ENCODE data around the gene TOP2A. TPM values are rescaled to one million over a fixed set of nuclear protein-coding genes. Genes with fewer than 3 reads are reported as not detected.

Gene TOP2A
- polyA plus RNA-seq, 1 of the 3 experiments (the other 2 are of a cell fraction): 20.6 TPM

DNA sequence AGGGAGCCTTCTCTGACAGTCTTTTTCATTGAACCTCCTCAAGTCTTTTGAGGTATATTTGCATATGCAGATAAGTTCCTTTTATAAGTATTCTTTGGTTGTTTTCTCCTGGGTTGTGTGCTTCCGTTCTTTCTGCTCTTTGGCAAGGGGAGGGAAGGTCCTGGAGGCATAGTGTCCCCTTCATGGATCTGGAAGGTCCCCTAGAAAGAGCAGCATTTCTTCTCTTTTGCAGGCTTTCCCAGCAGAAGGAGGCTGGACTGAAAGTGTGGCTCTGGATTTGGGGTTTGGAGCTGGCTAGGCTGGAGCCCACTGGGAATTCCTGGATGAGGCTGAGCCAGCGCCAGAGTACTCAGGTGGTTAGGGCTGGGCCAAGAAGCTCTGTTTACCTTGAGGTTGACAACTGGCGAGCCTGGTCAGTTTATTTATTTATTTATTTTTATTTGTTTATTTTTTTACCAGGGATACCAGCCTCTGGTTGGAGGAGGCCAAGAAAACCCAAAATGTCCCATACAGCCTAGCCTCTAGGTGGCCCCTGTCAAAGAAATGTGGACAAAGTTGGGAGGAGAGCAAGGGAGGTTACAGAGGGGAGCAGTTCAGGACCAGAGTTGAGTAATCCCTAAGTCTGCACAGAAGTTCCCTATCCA is 5.4 kb upstream of the TOP2A start:
- POLR2A ChIA-PET: interaction anchor here (1.6 kb wide), 1 partner anchor 10 kb away, joined by 3 read pairs; no protein-coding TSS in a partner anchor
- H3K4me2 ChIP-seq: no peak overlapping the region

More for the DNA sequence above, 5.4 kb upstream of the TOP2A start:
- peaks cover 3% of the 10 kb centered on the region for H3F3A ChIP-seq (replicated peaks; ENCODE audit: insufficient read depth)
- 76% methylated on average over 3 of the region's 3 CpGs for WGBS (ENCODE audit: low lambda C conversion rate)
- peaks cover 0 to 6% of the 10 kb centered on the region in 2 experiments; a peak in 1 of 4 replicates for H3K4me1 ChIP-seq (ENCODE audit: control insufficient read depth in 1 of 2, insufficient read depth in 2 of 2, low read depth in 1 of 2, low read length in 1 of 2)
- no peak overlapping the region for H3K4me3 ChIP-seq (ENCODE audit: low read depth in 2 of 2, low read length in 1 of 2)
- no peaks in the 10 kb centered on the region for H3K79me2 ChIP-seq (ENCODE audit: insufficient read depth)
- CTCF ChIA-PET: interaction anchor here (1.0 to 16.1 kb wide), 6 partner anchors 8 to 222 kb away, joined by 4 to 175 read pairs (median 6); no protein-coding TSS in a partner anchor
- H3K27ac ChIP-seq (ENCODE audit: low read depth in 2 of 2, low read length in 1 of 2): no peak overlapping the region
- H3K9me2 ChIP-seq: no peaks in the 10 kb centered on the region
- no peak overlapping the region for H3K9ac ChIP-seq
- H3K36me3 ChIP-seq (replicated peaks in 1 of 2; ENCODE audit: control insufficient read depth in 1 of 2, insufficient read depth in 2 of 2, low read length in 1 of 2): no peaks in the 10 kb centered on the region
- H3K9me3 ChIP-seq: no peaks in the 10 kb centered on the region
- no peaks in the 10 kb centered on the region for H4K20me1 ChIP-seq (ENCODE audit: insufficient read depth)
- H3K27me3 ChIP-seq (ENCODE audit: insufficient read depth): no peaks in the 10 kb centered on the region
- no peak for DNase-seq
- H2AFZ ChIP-seq (ENCODE audit: low read depth): 0 out of 2 replicates have a peak overlapping the region, but pooled peaks have one; percentile 19
- TF ChIP-seq TEAD4 (IDR thresholded peaks at IDR 0.05; ENCODE audit: borderline replicate concordance, insufficient read depth): no peak
- TF ChIP-seq POLR2AphosphoS5 (IDR thresholded peaks at IDR 0.05; ENCODE audit: low read depth, low read length): no peak
- TF ChIP-seq, protein P1, sequence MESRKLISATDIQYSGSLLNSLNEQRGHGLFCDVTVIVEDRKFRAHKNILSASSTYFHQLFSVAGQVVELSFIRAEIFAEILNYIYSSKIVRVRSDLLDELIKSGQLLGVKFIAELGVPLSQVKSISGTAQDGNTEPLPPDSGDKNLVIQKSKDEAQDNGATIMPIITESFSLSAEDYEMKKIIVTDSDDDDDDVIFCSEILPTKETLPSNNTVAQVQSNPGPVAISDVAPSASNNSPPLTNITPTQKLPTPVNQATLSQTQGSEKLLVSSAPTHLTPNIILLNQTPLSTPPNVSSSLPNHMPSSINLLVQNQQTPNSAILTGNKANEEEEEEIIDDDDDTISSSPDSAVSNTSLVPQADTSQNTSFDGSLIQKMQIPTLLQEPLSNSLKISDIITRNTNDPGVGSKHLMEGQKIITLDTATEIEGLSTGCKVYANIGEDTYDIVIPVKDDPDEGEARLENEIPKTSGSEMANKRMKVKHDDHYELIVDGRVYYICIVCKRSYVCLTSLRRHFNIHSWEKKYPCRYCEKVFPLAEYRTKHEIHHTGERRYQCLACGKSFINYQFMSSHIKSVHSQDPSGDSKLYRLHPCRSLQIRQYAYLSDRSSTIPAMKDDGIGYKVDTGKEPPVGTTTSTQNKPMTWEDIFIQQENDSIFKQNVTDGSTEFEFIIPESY (IDR thresholded peaks at IDR 0.05; ENCODE audit: borderline replicate concordance, low read depth): no peak
- TF ChIP-seq ELF1 (IDR thresholded peaks at IDR 0.05): no peak
- TF ChIP-seq, protein P2, sequence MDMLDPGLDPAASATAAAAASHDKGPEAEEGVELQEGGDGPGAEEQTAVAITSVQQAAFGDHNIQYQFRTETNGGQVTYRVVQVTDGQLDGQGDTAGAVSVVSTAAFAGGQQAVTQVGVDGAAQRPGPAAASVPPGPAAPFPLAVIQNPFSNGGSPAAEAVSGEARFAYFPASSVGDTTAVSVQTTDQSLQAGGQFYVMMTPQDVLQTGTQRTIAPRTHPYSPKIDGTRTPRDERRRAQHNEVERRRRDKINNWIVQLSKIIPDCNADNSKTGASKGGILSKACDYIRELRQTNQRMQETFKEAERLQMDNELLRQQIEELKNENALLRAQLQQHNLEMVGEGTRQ (IDR thresholded peaks at IDR 0.05; ENCODE audit: borderline replicate concordance, low read depth, low read length): no peak
- no peak for TF ChIP-seq RXRA (IDR thresholded peaks at IDR 0.05; ENCODE audit: borderline replicate concordance, low read depth)
- no peak for TF ChIP-seq GATA2 (CRISPR knock-in tag; IDR thresholded peaks at IDR 0.05)
- TF ChIP-seq EZH2phosphoT487 (IDR thresholded peaks at IDR 0.05; ENCODE audit: borderline replicate concordance, low read depth): no peak
- TF ChIP-seq, protein P3, sequence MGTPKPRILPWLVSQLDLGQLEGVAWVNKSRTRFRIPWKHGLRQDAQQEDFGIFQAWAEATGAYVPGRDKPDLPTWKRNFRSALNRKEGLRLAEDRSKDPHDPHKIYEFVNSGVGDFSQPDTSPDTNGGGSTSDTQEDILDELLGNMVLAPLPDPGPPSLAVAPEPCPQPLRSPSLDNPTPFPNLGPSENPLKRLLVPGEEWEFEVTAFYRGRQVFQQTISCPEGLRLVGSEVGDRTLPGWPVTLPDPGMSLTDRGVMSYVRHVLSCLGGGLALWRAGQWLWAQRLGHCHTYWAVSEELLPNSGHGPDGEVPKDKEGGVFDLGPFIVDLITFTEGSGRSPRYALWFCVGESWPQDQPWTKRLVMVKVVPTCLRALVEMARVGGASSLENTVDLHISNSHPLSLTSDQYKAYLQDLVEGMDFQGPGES (IDR thresholded peaks at IDR 0.05; ENCODE audit: low read depth, low read length): no peak
- no peak for TF ChIP-seq SMC3 (IDR thresholded peaks at IDR 0.05; ENCODE audit: low read depth, low read length)
- no peak for TF ChIP-seq YY1 (IDR thresholded peaks at IDR 0.05; ENCODE audit: low read depth)
